Stimulated activated CD8-positive, alpha-beta memory T cell treated with anti-CD3 and anti-CD28 coated beads, Interleukin-2, amount 100 ng/mL, for 48 hours (primary cell): ENCODE data around the gene TM9SF3.
"Not testable (repeated sequence)": the region's sequence is repeated elsewhere in the genome, so short reads cannot be mapped to it uniquely, and the experiment has no call there.

Experiments used
- DNase-seq, 2 donors: peaks; one replicate each; pipeline ENCODE4 v3.0.0-alpha.2; 2020; ENCODE audit warnings: low read depth in 2 of 2

The TM9SF3 gene

DNA sequence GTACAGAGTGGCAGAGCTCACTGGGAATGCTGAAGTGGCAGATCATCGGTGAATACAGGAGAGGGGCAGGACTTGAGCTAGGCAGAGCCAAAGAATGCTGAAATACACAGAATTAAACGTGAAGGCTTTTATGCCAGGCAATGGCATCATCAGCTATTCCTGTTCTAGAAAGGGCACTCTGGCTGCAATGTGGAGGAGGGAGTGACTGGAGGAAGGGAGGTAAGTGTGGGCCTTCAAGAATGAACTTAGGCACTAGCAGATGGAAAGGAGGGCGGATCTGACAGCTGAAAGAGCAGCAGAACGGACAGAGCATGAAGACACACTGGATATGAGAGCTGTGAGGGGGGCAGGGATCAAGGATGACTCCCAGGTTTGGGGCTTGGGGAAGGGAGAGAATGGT lies 12.0 kb upstream of the TM9SF3 start:
- no peak for DNase-seq

DNA sequence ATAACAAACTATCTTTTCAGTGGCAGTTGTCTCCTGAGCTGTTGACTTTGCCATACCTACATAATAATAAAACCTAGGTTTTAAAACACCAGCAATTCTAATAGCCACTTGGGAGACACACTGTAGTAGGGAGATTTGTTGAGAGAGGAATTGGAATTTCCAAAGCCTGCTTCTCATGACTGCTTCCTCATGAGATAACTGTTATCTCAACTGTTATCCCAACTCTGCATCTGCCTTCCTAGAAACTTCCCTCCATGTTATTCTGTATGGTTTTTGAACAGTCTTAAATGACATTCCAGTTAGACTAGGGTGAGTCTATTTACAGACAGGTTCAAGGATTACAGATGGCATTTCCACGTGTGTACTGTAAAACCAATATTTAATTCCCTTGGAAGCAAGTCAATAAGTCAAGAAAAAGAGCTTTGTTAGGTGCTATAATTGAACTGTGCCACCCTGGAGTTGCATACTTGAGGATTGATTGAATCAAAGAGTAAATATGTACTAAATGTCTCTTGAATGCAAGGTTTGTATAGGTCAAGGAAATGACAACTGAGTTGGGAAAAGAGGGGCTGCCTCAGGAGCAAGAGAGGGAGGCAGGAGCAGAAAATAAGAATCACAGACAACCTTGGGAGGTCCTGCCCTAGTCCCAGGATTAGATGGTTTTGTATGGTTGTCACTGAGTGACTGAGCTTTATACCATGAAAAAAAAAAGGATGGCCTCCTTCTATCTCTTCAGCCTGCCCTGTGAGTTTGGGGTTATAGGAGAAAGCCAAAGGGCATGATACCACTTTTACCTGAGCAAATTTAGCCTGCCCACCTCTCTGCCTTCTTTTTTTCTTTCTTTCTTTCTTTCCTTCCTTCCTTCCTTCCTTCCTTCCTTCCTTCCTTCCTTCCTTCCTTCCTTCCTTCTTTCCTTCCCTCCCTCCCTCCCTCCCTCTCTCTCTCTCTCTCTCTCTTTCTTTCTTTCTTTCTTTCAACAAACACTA lies 9.9 kb upstream of the TM9SF3 start:
- no peak for DNase-seq

DNA sequence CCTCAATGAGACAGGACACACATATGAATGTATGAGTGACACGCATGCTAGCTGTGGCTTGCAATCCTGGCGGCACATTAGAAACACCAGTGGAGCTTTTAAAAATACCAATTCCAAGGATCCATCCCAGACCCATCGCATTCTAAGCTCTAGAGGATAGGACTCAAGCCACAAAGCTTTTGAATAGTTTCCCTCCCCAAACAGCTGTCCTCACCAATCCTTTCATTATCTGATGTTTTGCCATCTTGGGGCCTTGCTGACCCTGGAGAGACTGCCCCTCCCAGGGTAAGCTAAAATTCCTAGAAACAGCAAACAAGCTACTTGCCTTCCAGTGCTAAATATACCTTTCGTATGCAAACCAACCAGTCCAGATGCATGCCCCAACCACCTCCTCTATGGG lies 8.9 kb upstream of the TM9SF3 start:
- no peak for DNase-seq

- DNase-seq: no peak
Observed at GRCh38 chr10:96591946-96592345, 5.1 kb upstream of the TM9SF3 start.

DNA sequence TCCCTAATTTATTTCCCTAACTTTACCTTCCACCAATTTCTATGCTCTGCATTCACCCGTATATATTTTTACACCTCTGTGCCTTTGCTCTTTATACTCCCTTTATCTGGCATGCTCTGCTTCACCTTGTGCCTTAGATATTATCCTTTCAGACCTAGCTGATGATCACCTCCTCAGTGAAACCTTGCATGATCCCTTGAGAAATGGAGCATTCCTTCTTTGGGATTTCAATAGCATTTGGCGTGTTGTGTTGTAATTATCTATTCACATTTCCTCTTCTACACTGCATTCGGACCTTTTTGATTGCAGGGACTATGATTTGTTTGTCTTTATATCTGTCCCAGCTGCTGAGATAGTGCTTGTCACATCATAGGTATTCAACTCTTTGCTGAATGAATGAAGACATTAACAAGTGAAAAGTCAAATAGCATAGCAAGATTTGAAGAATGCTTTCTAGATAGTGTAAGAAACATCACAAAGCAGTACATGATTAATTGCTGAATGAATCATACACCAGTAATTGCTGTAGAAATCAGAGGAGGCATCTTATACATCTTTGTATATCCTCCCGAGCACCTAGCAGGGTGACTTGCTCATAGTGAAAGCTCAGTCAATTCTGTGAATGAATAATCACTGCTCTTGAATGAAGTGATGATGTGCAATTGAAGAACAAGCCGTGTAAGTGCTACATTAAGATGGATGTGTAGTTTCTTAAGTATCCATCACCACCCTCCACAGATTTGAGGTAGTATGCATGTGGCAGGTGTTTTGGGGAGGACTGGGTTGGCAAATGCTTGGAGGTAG lies 2.0 kb upstream of the TM9SF3 start:
- DNase-seq: no peak

- no peak for DNase-seq
Observed at GRCh38 chr10:96588060-96588554, 1.3 kb upstream of the TM9SF3 start.

DNA sequence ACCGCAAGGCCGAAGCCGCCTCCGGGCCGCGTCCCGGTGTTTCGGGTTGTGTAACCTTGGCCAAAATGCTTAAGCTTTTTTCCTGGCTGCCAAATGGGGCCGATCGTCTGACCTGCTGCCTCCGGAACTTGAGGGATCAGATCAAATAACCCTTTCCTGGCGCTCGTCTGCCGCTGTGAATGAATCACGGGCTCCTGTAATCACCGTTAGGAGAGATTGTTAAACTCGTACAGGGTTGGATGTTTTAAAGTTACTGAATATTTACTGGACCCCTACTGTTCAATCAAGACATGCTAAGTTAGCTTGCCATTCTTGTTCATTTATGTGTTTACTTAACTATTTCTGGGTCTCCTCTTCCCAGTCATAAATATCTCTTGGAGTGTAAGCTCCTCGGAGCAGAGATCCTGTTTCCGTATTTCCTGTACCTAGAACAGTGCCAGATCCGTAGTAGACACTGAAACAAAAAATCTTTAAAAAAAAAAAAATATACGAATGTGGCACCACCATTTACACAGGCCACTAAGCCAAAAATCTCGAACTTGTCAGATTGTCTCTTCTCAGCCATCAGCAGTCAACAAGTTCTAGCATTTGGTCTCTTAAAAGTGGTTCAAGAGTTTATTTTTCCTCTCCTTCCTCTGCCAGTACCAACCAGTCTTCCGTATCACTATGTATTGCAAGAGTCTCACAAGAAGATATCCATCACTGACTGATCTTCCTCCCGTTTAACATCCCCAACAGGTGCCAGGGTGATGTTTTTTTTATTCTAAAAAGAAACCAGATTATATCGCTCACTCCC lies 650 bp upstream of the TM9SF3 start:
- DNase-seq: peak in 1 of 2 donors; percentile 24

DNA sequence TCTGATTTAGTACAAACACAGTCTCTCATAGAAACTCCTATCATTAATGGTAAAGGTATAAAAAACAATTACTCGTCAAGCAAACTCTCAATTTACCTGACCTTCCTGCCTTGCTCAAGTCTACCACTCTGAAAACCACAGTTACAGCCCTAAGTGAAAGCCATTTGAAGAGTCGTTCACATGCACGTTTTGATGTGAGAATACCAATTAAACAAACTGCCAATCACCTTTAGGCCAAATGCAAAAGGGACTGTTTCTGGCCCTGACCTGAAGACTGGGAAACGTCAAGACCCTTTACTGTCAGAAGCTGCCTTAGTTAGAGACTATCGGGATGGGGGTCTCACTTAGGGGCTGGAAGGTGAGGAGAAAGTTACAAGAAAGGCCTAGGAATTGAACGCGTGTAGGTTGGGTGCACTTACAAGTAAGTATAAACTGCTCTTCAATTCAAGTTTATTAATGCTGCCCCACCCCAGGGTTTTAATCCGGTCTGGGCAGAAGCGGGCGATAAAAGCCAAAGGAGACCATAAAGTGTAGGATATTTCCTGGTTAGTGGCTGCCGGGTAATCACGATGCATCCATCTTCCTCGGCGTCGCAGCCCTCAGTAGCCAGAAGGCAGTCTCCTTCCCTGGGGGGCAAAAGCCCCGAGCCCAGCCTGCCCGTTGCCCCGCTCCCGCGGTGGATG lies 935 bp downstream of the TM9SF3 start:
- no peak for DNase-seq

- DNase-seq: no peak
Observed at GRCh38 chr10:96584474-96584873, 2.3 kb downstream of the TM9SF3 start.

DNA sequence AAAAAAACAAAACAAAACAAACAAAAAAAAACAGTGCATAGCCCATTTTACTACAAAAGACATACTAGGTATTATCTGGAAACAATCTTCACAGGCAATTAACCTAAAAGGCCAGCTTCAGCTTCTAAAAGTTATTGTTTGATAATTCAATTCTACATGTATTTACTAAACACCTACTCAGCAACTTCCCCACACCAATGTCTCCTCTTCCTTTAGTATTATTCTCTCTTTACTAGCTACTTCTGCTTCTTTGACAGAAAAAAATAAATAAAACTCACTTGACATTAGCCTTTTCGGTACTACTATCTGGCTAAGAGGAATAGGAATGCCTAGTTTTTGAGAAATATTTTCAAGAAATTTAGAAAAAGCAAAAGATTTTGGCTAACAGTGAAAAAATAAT lies 2.8 kb downstream of the TM9SF3 start:
- no peak for DNase-seq

- DNase-seq: no peak
Observed at GRCh38 chr10:96579133-96579532, 7.7 kb downstream of the TM9SF3 start.

- no peak for DNase-seq
Observed at GRCh38 chr10:96578633-96579032, 8.2 kb downstream of the TM9SF3 start.

DNA sequence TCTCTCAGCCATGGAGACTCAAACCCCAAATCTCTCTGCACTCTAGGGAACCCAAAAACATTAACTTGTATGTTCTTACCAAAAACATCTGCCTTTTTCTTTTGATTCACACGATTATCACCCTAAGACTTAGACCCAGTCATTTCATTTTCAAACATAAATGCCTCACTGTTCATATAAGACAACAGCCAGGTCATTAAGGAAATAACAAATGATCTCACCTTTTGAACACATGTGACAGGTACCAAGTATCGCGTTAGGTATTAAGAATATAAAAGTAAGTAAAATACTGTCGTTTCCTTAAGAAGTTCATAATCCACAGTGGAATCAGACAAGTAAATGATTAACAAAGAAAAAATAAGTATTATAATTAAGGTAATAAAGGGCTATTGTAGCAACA lies 8.8 kb downstream of the TM9SF3 start:
- DNase-seq: no peak

DNA sequence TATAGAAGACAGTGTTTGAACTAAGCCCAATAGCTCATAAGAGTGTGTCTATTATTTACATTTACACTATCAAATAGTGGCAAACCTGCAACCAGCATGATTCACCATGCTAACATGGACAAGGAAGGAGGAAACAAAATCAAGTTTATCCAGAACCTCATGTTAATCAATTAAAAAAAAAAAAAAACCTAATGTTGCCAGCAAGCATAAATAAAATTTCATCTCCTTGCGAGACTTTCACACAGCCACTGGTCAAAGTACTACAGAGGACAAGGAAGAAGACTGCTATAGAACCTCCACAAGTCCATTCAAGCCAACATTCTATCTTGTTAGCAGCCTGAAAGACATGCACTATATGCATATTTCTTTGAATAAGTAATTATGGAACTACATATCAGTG lies 9.7 kb downstream of the TM9SF3 start:
- no peak for DNase-seq

DNA sequence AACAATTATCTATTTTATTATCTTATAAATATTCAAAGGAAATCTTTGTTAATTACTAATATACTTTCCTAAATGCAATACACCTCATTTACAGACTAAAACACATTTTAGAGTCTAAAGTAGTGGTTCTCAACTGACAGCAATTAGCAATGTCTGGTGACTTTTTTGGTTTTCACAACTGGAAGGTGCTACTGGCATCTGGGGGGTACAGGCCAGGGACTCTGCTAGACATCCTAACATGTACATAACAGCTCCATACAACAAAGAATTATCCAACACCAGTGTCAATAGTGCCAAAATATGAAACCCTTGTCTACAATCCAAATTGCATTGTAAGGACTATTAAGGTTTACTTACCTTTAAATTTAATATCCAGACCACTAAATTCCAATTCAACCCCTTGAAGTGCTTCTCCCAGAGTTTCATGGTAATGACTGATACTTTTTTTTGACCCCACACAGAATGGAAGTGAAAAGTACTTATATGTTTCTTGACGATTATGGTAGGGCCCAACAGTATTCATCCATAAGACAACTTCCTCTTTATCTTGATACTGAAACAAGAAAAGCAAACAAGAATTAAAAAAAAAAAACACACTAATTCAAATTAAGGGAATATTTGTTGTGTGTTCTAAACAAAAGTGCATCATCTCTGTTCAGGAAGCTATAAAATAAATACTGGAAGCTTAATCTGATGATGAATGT lies 10.4 kb downstream of the TM9SF3 start:
- no peak for DNase-seq

DNA sequence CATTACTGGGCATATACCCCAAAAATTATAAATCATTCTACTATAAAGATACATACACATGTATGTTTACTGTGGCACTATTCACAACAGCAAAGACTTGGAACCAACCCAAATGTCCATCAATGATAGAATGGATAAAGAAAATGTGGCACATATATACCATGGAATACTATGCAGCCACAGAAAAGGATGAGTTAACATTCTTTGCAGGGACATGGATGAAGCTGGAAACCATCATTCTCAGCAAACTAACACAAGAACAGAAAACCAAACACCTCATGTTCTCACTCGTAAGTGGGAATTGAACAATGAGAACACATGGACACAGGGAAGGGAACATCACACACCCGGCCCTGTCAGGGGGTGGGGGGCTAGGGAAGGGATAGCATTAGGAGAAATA lies 12.2 kb downstream of the TM9SF3 start:
- not testable (repeated sequence) for DNase-seq

DNA sequence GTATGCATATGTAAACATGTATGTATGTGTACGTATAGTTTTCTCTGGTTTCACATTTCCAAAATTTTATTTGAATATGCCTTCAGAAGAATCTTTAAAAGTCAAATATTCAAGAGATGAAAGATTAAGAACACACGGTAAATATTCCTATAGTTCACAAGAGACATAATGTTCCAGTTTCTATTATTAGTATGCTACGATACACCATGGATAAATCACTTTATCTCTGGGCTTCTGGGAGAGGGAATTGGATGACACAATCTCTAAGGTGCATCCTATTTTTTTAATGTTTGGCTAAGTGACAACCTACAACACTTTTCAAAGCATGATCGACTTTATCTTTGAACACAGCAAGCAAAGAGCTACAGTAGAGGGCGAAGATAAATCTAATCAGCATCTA lies 13.8 kb downstream of the TM9SF3 start:
- DNase-seq: no peak

- DNase-seq: no peak
Observed at GRCh38 chr10:96570983-96571964, 15.5 kb downstream of the TM9SF3 start.

GRCh38 chr10:96570511-96570910 lies 16.3 kb downstream of the TM9SF3 start:
- no peak for DNase-seq
